ENCODE results near the gene VWDE.

GRCh38 chr7:12373580-12374263 is 29.9 kb downstream of the VWDE start:
- TF ChIP-seq L3MBTL2 (conservative IDR thresholded peaks at IDR 0.05): no peak
- no peak for TF ChIP-seq ELF4 (IDR thresholded peaks at IDR 0.05)

Measured in HEK293T (cell line).